Measurements from ENCODE around the gene UFD1. TPM values are rescaled to one million over a fixed set of nuclear protein-coding genes. Genes with fewer than 3 reads are reported as not detected.
A peak's percentile ranks its signal among the peaks of the same experiment; 100 is the strongest.

The UFD1 gene
- total and polyA plus RNA-seq, 2 donors (not counting 1 experiment from before 2014, with no cell fraction given): 41.3 to 86.2 TPM

GRCh38 chr22:19450363-19451175, 28.4 kb downstream of the UFD1 start:
- Histone ChIP-seq H3K79me2 (ENCODE audit: control insufficient read depth, insufficient read depth, low read length) (peaks cover 11% of the 10 kb centered on the region), H2AFZ (ENCODE audit: low read length) (no peak overlapping the region)

GRCh38 chr22:19449422-19449767, 29.6 kb downstream of the UFD1 start:
- H3K36me3 ChIP-seq (ENCODE audit: control insufficient read depth, insufficient read depth, low read length): peaks cover 7% of the 10 kb centered on the region
- H3K9ac ChIP-seq (ENCODE audit: insufficient read depth, low read length): no peak overlapping the region
- no peaks in the 10 kb centered on the region for H3K27me3 ChIP-seq (ENCODE audit: control insufficient read depth, insufficient read depth, low read length)
- H2AFZ ChIP-seq (ENCODE audit: low read length): no peak overlapping the region
- H3K9me3 ChIP-seq (ENCODE audit: control insufficient read depth, insufficient read depth, low read depth, low read length): no peaks in the 10 kb centered on the region
- no peak for DNase-seq (ENCODE audit: low read depth in 2 of 2)
- peaks cover 16% of the 10 kb centered on the region for H3K79me2 ChIP-seq (ENCODE audit: control insufficient read depth, insufficient read depth, low read length)
- H3K27ac ChIP-seq (ENCODE audit: insufficient read depth, low read length): no peak overlapping the region
- TF ChIP-seq EZH2 (IDR thresholded peaks at IDR 0.05; ENCODE audit: low read length, missing control alignments) (no peak), CTCF (conservative IDR thresholded peaks at IDR 0.05 in 1 of 2, IDR thresholded peaks at IDR 0.05 in 1 of 2; ENCODE audit: low read depth in 1 of 2, low read length in 2 of 2) (no peak)
- no peak overlapping the region for H3K4me2 ChIP-seq (ENCODE audit: extremely low read depth, insufficient read depth, low read length)
- H4K20me1 ChIP-seq (ENCODE audit: control insufficient read depth, extremely low read depth, insufficient read depth, low read length): no peaks in the 10 kb centered on the region
- H3K4me3 ChIP-seq (replicated peaks in 1 of 4; ENCODE audit: control extremely low read depth in 1 of 4, insufficient read depth in 1 of 4, low read depth in 3 of 4, low read length in 4 of 4): no peak overlapping the region
- H3K4me1 ChIP-seq (ENCODE audit: control insufficient read depth, extremely low read depth, insufficient read depth, low read length): peaks cover 2% of the 10 kb centered on the region

More at GRCh38 chr22:19450363-19451175, 28.4 kb downstream of the UFD1 start:
- no peaks in the 10 kb centered on the region for H3K9me3 ChIP-seq (ENCODE audit: control insufficient read depth, insufficient read depth, low read depth, low read length)
- H3K4me2 ChIP-seq (ENCODE audit: extremely low read depth, insufficient read depth, low read length): no peak overlapping the region
- H3K4me1 ChIP-seq (ENCODE audit: control insufficient read depth, extremely low read depth, insufficient read depth, low read length): peaks cover 2% of the 10 kb centered on the region
- H3K9ac ChIP-seq (ENCODE audit: insufficient read depth, low read length): no peak overlapping the region
- no peaks in the 10 kb centered on the region for H4K20me1 ChIP-seq (ENCODE audit: control insufficient read depth, extremely low read depth, insufficient read depth, low read length)
- H3K27me3 ChIP-seq (ENCODE audit: control insufficient read depth, insufficient read depth, low read length): no peaks in the 10 kb centered on the region
- TF ChIP-seq CTCF (conservative IDR thresholded peaks at IDR 0.05 in 1 of 2, IDR thresholded peaks at IDR 0.05 in 1 of 2; ENCODE audit: low read depth in 1 of 2, low read length in 2 of 2): no peak
- TF ChIP-seq EZH2 (IDR thresholded peaks at IDR 0.05; ENCODE audit: low read length, missing control alignments): no peak
- no peak for DNase-seq (ENCODE audit: low read depth in 2 of 2)
- H3K36me3 ChIP-seq (ENCODE audit: control insufficient read depth, insufficient read depth, low read length): peaks cover 11% of the 10 kb centered on the region
- H3K4me3 ChIP-seq (replicated peaks in 1 of 4; ENCODE audit: control extremely low read depth in 1 of 4, insufficient read depth in 1 of 4, low read depth in 3 of 4, low read length in 4 of 4): no peak overlapping the region
- H3K27ac ChIP-seq (ENCODE audit: insufficient read depth, low read length): no peak overlapping the region

GRCh38 chr22:19448739-19449421, 30.1 kb downstream of the UFD1 start:
- peaks cover 2% of the 10 kb centered on the region for H3K4me1 ChIP-seq (ENCODE audit: control insufficient read depth, extremely low read depth, insufficient read depth, low read length)
- no peaks in the 10 kb centered on the region for H3K9me3 ChIP-seq (ENCODE audit: control insufficient read depth, insufficient read depth, low read depth, low read length)
- no peaks in the 10 kb centered on the region for H4K20me1 ChIP-seq (ENCODE audit: control insufficient read depth, extremely low read depth, insufficient read depth, low read length)
- peak overlapping the region; percentile 99 for H3K4me2 ChIP-seq (ENCODE audit: extremely low read depth, insufficient read depth, low read length)
- no peaks in the 10 kb centered on the region for H3K27me3 ChIP-seq (ENCODE audit: control insufficient read depth, insufficient read depth, low read length)
- H3K27ac ChIP-seq (ENCODE audit: insufficient read depth, low read length): no peak overlapping the region
- peak overlapping the region in 1 of 4 experiments; percentile 80 for H3K4me3 ChIP-seq (replicated peaks in 1 of 4; ENCODE audit: control extremely low read depth in 1 of 4, insufficient read depth in 1 of 4, low read depth in 3 of 4, low read length in 4 of 4)
- peaks cover 7% of the 10 kb centered on the region for H3K36me3 ChIP-seq (ENCODE audit: control insufficient read depth, insufficient read depth, low read length)
- TF ChIP-seq CTCF (conservative IDR thresholded peaks at IDR 0.05 in 1 of 2, IDR thresholded peaks at IDR 0.05 in 1 of 2; ENCODE audit: low read depth in 1 of 2, low read length in 2 of 2) (no peak), EZH2 (IDR thresholded peaks at IDR 0.05; ENCODE audit: low read length, missing control alignments) (no peak)
- H2AFZ ChIP-seq (ENCODE audit: low read length): no peak overlapping the region
- H3K79me2 ChIP-seq (ENCODE audit: control insufficient read depth, insufficient read depth, low read length): peaks cover 18% of the 10 kb centered on the region
- DNase-seq (ENCODE audit: low read depth in 2 of 2): no peak
- no peak overlapping the region for H3K9ac ChIP-seq (ENCODE audit: insufficient read depth, low read length)

Data from fibroblast of lung (primary cell).